Cardiac muscle cell (in vitro differentiated cells and primary cell): ENCODE results near the gene NAP1L4. TPM values are rescaled to one million over a fixed set of nuclear protein-coding genes. Genes with fewer than 3 reads are reported as not detected.

Experiments used
- DNase-seq, 2 donors: peaks; one replicate each; pipeline versions ENCODE4 v3.0.0 to v3.0.0-alpha.2; 2010 to 2017; ENCODE audit warnings: low read depth in 1 of 2, low spot score in 1 of 2
- H3K27ac ChIP-seq: fragments of 200-600 bp; sonication (generic); 2 replicates; pipeline ENCODE4 v1.5.1; 2016
- H3K27me3 ChIP-seq: fragments of 200-600 bp; sonication (generic); 2 replicates; pipeline ENCODE4 v1.6.0; 2016; ENCODE audit warnings: control low read depth
- H3K36me3 ChIP-seq: fragments of 200-600 bp; sonication (generic); 2 replicates; pipeline ENCODE4 v1.5.1; 2016; ENCODE audit warnings: control low read depth
- H3K4me1 ChIP-seq: fragments of 200-600 bp; sonication (generic); 2 replicates; pipeline ENCODE4 v1.8.1; 2017; ENCODE audit warnings: low read depth, mild to moderate bottlenecking, mixed run types
- H3K4me3 ChIP-seq: fragments of 200-600 bp; sonication (generic); 2 replicates; pipeline ENCODE4 v1.5.1; 2016; ENCODE audit warnings: mild to moderate bottlenecking
- H3K9me3 ChIP-seq: fragments of 200-600 bp; sonication (generic); 2 replicates; pipeline ENCODE4 v1.5.1; 2017; ENCODE audit warnings: low read depth, mild to moderate bottlenecking, control low read depth
- polyA plus RNA-seq: library from polyadenylated mRNA; unstranded; fragments of >200 nt; fragmentation: Nextera tagmentation; extraction: Ambion mirVana; gene quantifications from 2 replicates; pipeline ENCODE4 v1.2.1, GENCODE V29; 2016
- total RNA-seq: library from RNA; depleted of rRNA; stranded (reverse); fragments of >200 nt; gene quantifications from 2 replicates; pipeline ENCODE4 v1.2.3, GENCODE V29; 2016
- TF ChIP-seq, protein P1 (sequence below): IDR thresholded peaks from 2 replicates; pipeline ENCODE4 v1.5.1; 2012; ENCODE audit warnings: low read depth, mild to moderate bottlenecking, low read length

Gene NAP1L4
- total and polyA plus RNA-seq, 2 experiments from 2014 or later = 132 to 254 TPM

DNA sequence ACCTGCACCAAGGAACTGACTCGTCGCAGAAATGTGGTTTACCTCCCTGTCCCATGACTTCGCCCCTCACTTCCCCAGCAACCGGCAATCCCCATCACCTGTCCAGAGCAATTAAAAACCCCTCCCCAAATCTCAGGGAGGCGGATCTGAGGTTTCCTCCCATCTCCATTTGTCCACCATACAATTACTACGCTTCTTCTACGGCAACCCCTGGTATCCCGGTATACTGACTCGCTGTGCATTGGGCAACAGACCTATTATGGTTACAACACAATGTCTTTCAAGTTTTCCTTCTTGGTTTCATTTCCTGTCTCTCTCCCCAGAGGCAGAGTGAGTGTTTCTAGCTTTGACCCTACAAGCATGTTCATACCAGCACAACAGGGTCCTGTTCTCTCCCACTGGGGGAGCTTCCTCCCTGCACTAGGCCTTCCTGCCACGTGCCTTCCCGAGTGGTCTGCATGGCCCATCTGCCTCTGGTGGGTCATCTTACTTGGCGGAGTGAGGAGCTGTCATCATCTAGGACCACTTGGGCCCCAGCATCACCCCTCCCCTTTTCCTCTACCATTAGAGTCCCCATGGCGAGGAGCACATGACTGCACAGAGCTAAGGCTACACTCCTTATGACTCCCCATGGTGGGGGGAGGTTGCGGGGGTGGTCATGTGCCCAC lies 30.3 kb upstream of the NAP1L4 start:
- TF ChIP-seq, protein P1, sequence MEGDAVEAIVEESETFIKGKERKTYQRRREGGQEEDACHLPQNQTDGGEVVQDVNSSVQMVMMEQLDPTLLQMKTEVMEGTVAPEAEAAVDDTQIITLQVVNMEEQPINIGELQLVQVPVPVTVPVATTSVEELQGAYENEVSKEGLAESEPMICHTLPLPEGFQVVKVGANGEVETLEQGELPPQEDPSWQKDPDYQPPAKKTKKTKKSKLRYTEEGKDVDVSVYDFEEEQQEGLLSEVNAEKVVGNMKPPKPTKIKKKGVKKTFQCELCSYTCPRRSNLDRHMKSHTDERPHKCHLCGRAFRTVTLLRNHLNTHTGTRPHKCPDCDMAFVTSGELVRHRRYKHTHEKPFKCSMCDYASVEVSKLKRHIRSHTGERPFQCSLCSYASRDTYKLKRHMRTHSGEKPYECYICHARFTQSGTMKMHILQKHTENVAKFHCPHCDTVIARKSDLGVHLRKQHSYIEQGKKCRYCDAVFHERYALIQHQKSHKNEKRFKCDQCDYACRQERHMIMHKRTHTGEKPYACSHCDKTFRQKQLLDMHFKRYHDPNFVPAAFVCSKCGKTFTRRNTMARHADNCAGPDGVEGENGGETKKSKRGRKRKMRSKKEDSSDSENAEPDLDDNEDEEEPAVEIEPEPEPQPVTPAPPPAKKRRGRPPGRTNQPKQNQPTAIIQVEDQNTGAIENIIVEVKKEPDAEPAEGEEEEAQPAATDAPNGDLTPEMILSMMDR = no peak
- H3K27me3 ChIP-seq = no peaks in the 10 kb centered on the region
- peak in 1 of 2 donors; percentile 88 for DNase-seq
- H3K36me3 ChIP-seq = peaks cover 27% of the 10 kb centered on the region
- no peaks in the 10 kb centered on the region for H3K4me1 ChIP-seq
- H3K9me3 ChIP-seq = no peaks in the 10 kb centered on the region
- H3K4me3 ChIP-seq = no peak overlapping the region
- H3K27ac ChIP-seq = no peak overlapping the region

DNA sequence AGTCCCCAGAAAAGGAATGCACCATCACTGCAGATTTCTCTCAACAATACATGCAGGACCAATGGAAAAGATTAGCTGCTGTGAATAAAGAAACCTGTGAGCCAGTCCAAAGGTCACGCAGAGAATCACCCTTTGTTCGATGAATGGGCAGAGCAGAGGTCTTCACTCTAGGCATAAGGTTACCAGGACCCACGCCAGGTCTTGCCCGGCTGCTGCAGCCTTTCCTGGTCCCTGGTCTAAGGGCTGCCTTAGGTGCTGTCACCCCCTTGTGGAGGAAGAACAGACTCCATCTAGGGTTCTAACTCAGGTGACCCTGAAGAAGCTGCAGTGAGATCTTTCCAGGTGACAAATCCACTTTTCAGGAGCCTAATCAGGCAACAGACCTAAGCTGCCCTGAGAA lies 29.0 kb upstream of the NAP1L4 start:
- H3K4me1 ChIP-seq = no peaks in the 10 kb centered on the region
- no peaks in the 10 kb centered on the region for H3K9me3 ChIP-seq
- peak; percentile 32 to 64 for DNase-seq
- H3K27me3 ChIP-seq = no peaks in the 10 kb centered on the region
- peaks cover 32% of the 10 kb centered on the region for H3K36me3 ChIP-seq
- TF ChIP-seq, protein P1 = peak; percentile 45
- no peak overlapping the region for H3K27ac ChIP-seq
- H3K4me3 ChIP-seq = no peak overlapping the region

DNA sequence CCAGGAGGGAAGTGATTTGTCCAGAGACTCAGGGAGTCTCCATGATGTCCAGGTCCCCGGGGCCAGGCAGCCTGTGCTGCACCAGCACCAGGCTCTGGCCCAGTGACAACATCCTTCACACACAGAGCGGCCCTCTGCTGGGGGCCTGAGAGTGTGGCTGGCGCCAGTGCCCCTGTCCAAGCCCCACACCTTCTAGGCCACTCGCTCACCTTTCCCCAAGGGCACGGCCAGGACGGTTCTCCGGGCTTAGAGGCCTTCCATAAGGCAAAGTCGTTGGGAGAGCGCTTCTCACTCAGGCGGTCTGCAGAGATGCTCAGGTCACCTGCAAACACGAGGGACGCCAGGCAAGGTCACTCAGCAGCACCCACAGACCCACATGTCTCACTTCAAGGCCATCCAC lies 27.9 kb upstream of the NAP1L4 start:
- peaks cover 29% of the 10 kb centered on the region for H3K36me3 ChIP-seq

DNA sequence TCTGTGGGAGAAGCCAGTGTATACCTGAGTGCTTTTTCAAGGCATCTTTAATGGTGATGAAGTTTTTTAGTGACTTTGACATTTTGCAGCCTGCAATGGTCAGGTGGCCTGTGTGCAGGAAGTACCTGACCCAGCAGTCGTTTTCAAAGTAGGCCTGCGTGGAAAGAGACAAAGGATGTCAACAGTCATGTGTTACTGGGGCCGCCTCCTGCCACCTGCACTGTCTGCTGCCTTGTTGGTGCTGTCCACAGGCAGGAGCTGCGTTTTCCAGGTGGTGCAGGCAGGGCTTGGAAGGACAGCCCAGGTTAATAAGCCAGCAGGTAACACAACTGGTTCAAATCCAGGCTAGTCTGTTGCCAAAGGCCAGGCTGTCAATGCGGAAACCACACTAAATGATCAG lies 26.5 kb upstream of the NAP1L4 start:
- TF ChIP-seq, protein P1 = no peak
- H3K36me3 ChIP-seq = peaks cover 35% of the 10 kb centered on the region

More for the DNA sequence above, 27.9 kb upstream of the NAP1L4 start:
- no peak overlapping the region for H3K4me3 ChIP-seq
- no peak for DNase-seq
- no peaks in the 10 kb centered on the region for H3K4me1 ChIP-seq
- H3K27me3 ChIP-seq = no peaks in the 10 kb centered on the region
- no peaks in the 10 kb centered on the region for H3K9me3 ChIP-seq
- TF ChIP-seq, protein P1 = no peak
- H3K27ac ChIP-seq = no peak overlapping the region

DNA sequence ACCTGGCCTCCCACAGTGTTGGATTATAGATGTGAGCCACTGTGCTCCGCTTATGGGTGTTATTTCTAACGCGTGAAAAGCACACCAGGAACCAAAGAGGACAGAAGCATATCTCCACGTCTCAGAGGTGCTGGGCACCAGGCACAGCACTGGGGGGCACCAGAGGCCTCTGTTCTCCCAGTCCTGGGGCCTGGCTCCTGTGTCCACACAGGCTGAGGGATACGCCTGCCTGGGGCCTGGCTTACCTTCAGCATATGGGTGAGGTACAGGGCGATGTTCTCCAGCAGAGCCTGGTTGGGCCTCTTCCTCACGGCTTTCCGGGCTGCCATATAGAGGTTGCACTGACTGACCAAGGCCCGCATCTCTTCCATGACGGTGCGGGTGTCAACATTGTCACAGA lies 24.7 kb upstream of the NAP1L4 start:
- Histone ChIP-seq H3K27ac (no peak overlapping the region), H3K4me3 (no peak overlapping the region), H3K9me3 (no peaks in the 10 kb centered on the region), H3K36me3 (peaks cover 38% of the 10 kb centered on the region), H3K27me3 (no peaks in the 10 kb centered on the region), H3K4me1 (no peaks in the 10 kb centered on the region)
- TF ChIP-seq, protein P1 = no peak
- DNase-seq = no peak

More for the DNA sequence above, 26.5 kb upstream of the NAP1L4 start:
- no peaks in the 10 kb centered on the region for H3K27me3 ChIP-seq
- H3K4me3 ChIP-seq = no peak overlapping the region
- H3K4me1 ChIP-seq = no peaks in the 10 kb centered on the region
- H3K27ac ChIP-seq = no peak overlapping the region
- no peaks in the 10 kb centered on the region for H3K9me3 ChIP-seq
- DNase-seq = no peak

DNA sequence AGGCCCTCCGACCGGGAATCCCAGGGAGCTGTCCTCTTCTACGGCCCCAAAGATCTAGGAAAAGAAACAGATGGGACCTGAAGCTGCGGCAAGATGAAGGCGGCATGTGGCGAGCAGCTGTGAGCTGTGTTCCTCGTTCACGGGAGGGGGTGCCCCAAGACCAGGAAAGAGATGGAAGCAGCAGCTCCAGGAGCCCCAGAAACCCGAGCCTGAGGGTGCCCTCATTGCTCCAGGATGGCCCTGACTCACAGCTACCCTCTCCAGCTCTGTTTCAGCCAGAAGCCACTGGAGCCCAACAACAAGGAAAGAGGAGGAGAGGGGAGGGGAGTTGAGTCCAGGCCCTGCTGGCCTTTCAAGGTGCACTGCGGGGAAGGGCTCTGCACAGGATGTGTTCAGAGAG lies 23.7 kb upstream of the NAP1L4 start:
- TF ChIP-seq, protein P1 = no peak
- Histone ChIP-seq H3K36me3 (peaks cover 43% of the 10 kb centered on the region), H3K27me3 (no peaks in the 10 kb centered on the region)

More for the DNA sequence above, 23.7 kb upstream of the NAP1L4 start:
- no peak overlapping the region for H3K4me3 ChIP-seq
- no peak overlapping the region for H3K27ac ChIP-seq
- no peaks in the 10 kb centered on the region for H3K4me1 ChIP-seq
- no peaks in the 10 kb centered on the region for H3K9me3 ChIP-seq
- DNase-seq = no peak
